ENCODE data around the gene VLDLR.

DNA sequence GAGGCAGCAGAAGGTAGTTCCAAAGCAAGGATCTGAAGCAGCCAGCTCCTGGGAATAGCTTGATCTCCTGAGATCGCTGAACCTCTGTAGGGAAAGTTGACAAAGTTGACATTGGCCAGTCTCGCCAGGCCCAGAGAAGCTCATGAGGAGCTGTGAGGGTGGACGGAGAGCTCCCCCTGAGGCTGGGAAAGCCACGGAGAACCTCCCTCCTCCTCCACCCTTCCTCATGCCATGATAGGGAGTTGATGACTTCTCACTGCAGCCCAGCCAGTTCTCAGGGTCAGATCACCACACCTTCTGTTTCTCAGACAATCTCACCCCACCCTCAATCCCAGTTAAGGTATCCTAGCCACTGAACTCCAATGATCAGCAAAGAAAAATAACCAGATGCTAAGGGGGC, 65.3 kb downstream of the VLDLR start:
- TF ChIP-seq CTCF (IDR thresholded peaks at IDR 0.05) (no peak), POLR2A (IDR thresholded peaks at IDR 0.05) (no peak)

Measured in esophagus squamous epithelium (tissue), 4 donors.